Activated CD8-positive, alpha-beta memory T cell treated with anti-CD3 and anti-CD28 coated beads for 1 hour (primary cell): ENCODE measurements around the gene C1orf56.
"Not testable (repeated sequence)": the region's sequence is repeated elsewhere in the genome, so short reads cannot be mapped to it uniquely, and the experiment has no call there.

ENCODE experiments used
- DNase-seq, 2 donors: peaks; one replicate each; pipeline ENCODE4 v3.0.0-alpha.2; 2020; ENCODE audit warnings: low read depth in 1 of 2; ENCODE audit errors: extremely low read depth in 1 of 2

Gene C1orf56

GRCh38 chr1:151060657-151061421 lies 13.3 kb downstream of the C1orf56 start:
- DNase-seq = no peak

GRCh38 chr1:151061704-151062103 lies 14.2 kb downstream of the C1orf56 start:
- no peak for DNase-seq

- DNase-seq = no peak
Observed at GRCh38 chr1:151062741-151063371, 15.3 kb downstream of the C1orf56 start.

- no peak for DNase-seq
Observed at GRCh38 chr1:151065089-151065645, 17.6 kb downstream of the C1orf56 start.

GRCh38 chr1:151067185-151067584 lies 19.6 kb downstream of the C1orf56 start:
- no peak for DNase-seq

- DNase-seq = no peak
Observed at GRCh38 chr1:151069103-151069486, 21.5 kb downstream of the C1orf56 start.

- peak; percentile 78 to 80 for DNase-seq
Observed at GRCh38 chr1:151070474-151071276, 23.1 kb downstream of the C1orf56 start, which contains the start of gene GABPB2. Gene GABPB2 (plus strand): TSS chr1:151070761. CDS start chr1:151088190, 17,429 bp downstream.

GRCh38 chr1:151072224-151072623 lies 24.7 kb downstream of the C1orf56 start:
- DNase-seq = no peak

GRCh38 chr1:151085953-151086559 lies 38.5 kb downstream of the C1orf56 start:
- no peak for DNase-seq

- DNase-seq = not testable (repeated sequence)
Observed at GRCh38 chr1:151097426-151097825, 49.9 kb downstream of the C1orf56 start.

GRCh38 chr1:151098126-151098525 lies 50.6 kb downstream of the C1orf56 start:
- DNase-seq = no peak
